HCEC 1CT (cell line): ENCODE measurements around the gene SMAD3.

Experiments used
- DNase-seq: peaks from one replicate; pipeline ENCODE4 v3.0.0-alpha.2; 2017

The SMAD3 gene

GRCh38 chr15:67185621-67186225, 120.3 kb downstream of the SMAD3 start:
- DNase-seq, result no peak

DNA sequence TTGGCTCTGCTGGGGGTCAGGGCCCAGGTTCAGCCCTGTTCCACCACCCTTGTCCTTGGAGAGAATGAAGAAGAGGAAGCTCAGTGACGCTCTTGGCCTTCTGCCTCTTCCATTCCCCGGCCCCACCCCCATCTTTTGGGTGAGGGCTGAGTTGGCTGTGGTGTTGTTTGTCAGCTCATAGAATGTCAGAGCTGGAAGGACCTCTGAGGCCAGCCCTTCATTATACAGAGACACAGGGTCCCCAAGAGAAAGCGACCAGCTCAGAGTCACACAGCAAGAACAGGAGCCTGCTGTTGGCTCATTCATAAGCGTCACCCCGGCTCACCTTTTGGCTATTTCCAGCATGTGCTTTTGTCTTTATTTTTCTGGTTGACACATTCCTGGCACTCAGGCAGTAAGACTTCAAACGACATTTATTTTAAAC, 120.8 kb downstream of the SMAD3 start:
- no peak for DNase-seq

DNA sequence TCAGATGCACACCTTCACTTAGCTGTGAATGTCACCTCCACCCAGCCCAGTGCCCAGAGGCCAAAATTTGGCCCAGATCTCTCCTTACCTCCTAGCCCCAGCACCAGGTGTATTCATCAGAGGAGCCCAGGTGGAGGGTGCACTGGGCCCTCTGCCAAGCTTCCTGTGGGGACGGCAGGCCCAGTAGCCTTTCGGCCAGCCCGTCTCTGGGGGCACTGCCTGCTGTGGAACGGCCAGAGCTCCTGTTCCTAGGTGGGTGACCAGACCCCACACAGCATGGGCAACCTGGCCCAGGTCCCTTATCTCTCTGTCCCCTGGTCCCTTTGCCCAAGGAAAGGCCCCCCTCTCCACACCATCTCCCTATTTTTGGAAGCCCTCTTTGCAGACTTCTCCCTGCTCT, 121.3 kb downstream of the SMAD3 start:
- DNase-seq, result no peak

DNA sequence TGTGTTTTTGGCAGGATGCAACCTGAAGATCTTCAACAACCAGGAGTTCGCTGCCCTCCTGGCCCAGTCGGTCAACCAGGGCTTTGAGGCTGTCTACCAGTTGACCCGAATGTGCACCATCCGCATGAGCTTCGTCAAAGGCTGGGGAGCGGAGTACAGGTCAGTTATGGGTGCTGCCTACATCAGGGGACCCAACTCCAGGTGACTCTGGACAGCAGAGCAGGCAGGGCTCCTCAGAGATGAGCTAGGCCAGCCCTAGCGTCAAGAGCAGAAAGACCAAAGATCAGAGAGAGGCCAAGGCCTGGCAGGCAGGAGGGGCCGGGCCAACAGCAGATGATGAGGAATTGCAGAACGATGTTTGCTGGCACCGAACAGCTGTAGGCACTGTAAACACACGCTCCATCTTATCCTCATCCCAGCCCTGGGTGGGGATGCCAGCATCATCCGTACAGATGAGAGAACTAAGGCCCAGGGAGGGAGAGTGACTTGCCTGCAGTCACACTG, 122.0 kb downstream of the SMAD3 start:
- DNase-seq, result no peak

DNA sequence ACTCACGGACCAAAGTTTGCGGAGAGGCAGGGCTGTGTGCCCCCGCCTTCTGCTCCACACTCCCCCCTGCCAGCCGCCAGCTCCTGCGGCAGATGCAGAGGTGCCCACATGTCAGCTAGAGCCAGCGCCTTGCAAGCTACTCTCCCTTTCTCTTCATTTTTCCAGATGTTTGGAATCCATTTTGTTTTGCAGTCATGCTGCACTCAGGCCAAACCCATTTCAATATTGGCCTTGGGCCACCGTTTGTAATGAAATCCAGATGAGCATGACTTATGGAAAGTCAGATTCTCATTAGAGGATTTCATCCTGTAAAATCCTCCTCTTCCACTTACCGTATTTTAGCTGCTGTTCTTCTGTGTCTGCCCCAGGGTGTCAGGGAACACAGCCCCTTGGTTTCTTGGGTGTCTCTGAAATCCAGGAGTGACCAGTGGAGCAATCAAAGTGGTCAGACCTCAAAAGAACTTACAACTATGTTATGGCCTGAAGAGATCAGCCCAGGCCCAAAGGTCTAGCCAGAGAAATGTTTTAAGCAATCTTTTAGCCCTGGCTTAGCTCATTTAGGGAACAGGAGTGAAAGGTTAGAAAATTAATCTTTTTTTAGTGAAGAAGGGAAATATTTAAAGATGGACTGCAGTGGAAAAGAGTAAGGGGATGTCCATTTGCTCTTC, 123.3 kb downstream of the SMAD3 start:
- DNase-seq, result peak; percentile 77

GRCh38 chr15:67189326-67190051, 124.1 kb downstream of the SMAD3 start:
- no peak for DNase-seq

DNA sequence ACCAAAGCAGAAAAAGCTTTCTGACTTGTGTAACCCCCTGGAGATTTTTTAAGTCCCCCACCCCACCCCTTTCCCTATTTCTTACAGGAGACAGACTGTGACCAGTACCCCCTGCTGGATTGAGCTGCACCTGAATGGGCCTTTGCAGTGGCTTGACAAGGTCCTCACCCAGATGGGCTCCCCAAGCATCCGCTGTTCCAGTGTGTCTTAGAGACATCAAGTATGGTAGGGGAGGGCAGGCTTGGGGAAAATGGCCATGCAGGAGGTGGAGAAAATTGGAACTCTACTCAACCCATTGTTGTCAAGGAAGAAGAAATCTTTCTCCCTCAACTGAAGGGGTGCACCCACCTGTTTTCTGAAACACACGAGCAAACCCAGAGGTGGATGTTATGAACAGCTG, 124.9 kb downstream of the SMAD3 start:
- no peak for DNase-seq

- DNase-seq, result no peak
These were observed 125.4 kb downstream of the SMAD3 start for GRCh38 chr15:67190813-67191212.

GRCh38 chr15:67192185-67192820, 126.9 kb downstream of the SMAD3 start:
- DNase-seq, result no peak

GRCh38 chr15:67193223-67193990, 128.0 kb downstream of the SMAD3 start:
- DNase-seq, result no peak

DNA sequence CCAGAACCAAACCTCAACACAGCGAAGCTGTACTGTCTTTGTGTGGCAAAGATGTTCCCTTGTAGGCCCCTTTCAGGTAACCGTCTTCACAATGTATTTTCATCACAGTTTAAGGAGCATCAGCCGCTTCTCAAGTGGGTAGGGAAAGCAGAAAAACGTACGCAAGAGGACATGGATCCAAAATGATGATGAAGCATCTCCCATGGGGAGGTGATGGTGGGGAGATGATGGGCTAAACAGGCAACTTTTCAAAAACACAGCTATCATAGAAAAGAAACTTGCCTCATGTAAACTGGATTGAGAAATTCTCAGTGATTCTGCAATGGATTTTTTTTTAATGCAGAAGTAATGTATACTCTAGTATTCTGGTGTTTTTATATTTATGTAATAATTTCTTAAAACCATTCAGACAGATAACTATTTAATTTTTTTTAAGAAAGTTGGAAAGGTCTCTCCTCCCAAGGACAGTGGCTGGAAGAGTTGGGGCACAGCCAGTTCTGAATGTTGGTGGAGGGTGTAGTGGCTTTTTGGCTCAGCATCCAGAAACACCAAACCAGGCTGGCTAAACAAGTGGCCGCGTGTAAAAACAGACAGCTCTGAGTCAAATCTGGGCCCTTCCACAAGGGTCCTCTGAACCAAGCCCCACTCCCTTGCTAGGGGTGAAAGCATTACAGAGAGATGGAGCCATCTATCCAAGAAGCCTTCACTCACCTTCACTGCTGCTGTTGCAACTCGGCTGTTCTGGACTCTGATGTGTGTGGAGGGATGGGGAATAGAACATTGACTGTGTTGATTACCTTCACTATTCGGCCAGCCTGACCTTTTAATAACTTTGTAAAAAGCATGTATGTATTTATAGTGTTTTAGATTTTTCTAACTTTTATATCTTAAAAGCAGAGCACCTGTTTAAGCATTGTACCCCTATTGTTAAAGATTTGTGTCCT, 129.0 kb downstream of the SMAD3 start:
- DNase-seq, result no peak

GRCh38 chr15:67195305-67195704, 129.9 kb downstream of the SMAD3 start:
- DNase-seq, result no peak

DNA sequence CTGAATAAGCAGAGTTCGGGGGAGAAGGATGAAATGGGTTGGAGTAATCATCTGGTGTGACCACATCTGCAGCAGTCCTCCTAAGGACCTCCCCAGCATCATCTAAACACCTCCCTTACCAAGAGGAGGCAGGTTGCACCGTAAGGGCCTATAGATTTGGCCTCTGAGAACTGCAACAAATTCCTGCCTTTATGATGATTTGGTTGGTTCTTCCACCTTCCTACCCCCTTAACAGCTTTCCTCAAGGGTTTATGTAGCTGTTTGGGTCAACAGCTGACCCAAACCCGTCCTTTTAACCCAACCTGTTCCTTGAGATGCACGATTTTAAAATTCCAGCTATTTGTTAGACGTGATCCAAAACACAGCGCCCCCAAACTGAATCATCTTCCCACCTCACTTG, 130.8 kb downstream of the SMAD3 start:
- DNase-seq, result no peak

GRCh38 chr15:67196672-67197363, 131.4 kb downstream of the SMAD3 start:
- DNase-seq, result peak; percentile 87

- no peak for DNase-seq
These were observed 131.9 kb downstream of the SMAD3 start for GRCh38 chr15:67197364-67197695.

DNA sequence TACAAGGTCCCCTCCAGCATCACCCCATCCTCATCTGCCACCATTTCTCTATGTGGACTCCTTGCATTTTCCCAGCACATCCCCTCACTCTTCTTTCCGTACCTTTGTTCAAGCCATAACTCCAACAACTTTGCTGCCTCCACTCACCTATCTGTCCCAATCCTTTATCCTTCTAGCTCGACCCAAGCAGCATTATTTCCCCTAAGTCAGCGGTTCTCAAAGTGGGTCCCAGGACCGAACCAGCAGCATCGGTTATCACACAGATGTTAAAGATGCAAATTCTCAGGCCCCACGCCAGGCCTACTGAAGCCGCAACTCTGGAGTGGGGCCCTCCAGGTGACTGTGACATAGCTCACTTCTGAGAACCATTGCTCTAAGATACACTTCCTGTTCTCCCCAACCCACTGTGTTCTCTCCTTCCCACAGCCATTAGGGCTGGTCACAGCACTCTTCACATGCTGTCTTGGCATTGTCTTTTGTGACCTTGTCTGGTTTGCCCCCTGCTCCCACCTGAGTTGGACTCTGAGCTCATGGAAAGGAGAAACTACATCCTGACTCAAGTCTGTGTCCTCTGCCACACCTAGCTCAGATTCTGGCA, 132.9 kb downstream of the SMAD3 start:
- DNase-seq, result no peak

GRCh38 chr15:67199391-67199790, 134.0 kb downstream of the SMAD3 start:
- DNase-seq, result no peak

DNA sequence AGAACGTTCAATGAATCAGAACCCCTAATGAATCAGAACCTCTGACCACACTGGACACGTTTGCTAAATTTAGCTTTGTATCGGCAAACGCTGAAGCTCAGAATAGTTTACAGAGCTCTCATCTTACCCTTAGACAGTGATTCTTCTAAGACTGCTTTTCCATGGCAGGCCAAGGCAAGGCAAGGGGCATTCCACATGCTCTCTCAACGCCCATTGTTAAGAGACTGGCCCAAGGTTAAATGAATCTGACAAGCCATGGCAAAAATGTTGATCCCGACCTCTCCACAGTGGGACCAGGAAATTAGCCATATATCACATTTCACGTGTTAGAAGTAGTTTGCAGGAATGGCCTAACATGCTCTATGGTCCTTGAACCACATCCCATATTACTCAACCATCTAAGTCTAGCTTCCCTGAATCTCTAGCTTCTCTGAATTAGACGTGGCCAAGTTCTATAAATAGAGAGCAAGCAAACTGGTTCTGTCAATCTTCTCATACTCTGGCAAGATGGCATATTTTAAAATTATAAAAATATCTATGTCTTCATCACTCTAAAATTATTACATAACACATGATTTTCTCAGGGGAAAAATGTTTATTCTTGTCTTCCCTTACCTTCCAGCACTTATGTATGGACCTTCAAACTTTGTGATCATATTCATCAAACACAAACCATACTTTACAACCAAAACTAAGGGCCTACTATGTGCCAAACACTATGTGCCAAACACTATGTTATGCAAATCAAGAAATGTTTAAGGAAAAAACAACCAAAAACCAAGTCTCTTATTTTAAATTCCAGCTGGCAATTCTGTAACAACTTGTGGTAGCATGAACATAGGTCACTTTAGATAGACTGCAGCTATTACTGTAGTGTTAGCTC, 134.7 kb downstream of the SMAD3 start:
- peak; percentile 71 for DNase-seq

GRCh38 chr15:67201136-67201535, 135.7 kb downstream of the SMAD3 start:
- DNase-seq, result peak; percentile 37

GRCh38 chr15:67202091-67202490, 136.7 kb downstream of the SMAD3 start:
- no peak for DNase-seq
